ENCODE measurements around the gene ULBP2. TPM values are rescaled to one million over a fixed set of nuclear protein-coding genes. Genes with fewer than 3 reads are reported as not detected.

The ULBP2 gene, protein sequence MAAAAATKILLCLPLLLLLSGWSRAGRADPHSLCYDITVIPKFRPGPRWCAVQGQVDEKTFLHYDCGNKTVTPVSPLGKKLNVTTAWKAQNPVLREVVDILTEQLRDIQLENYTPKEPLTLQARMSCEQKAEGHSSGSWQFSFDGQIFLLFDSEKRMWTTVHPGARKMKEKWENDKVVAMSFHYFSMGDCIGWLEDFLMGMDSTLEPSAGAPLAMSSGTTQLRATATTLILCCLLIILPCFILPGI
- polyA plus RNA-seq (ENCODE audit: insufficient read length in 3 of 3) = 1 to 10 TPM in 1 of 3 donors, under 1 TPM in 2; 0.72 to 1.0 (median 0.75) TPM
- long read RNA-seq, donor 1 = 0 reads
- long read RNA-seq, donor 2 = 0 reads
- long read RNA-seq, donor 3, partial matches to known transcripts = 0 of 3 reads
- long read RNA-seq, donor 3, other reads (novel, unspliced or antisense) = 0 of 3 reads
- long read RNA-seq, donor 4 = 0 reads
- long read RNA-seq, donor 5 = 0 reads
- long read RNA-seq, donor 6, partial matches to known transcripts = 0 of 2 reads
- long read RNA-seq, donor 6, other reads (novel, unspliced or antisense) = 0 of 2 reads
- long read RNA-seq, donor 7, partial matches to known transcripts = 0 of 1 reads
- long read RNA-seq, donor 7, other reads (novel, unspliced or antisense) = 0 of 1 reads
- long read RNA-seq, donor 8 = 0 reads
- long read RNA-seq, donor 9, partial matches to known transcripts = 0 of 1 reads
- long read RNA-seq, donor 9, other reads (novel, unspliced or antisense) = 0 of 1 reads
- long read RNA-seq, donor 10 = 0 reads
- long read RNA-seq, donor 11, partial matches to known transcripts = 0 of 1 reads
- long read RNA-seq, donor 11, other reads (novel, unspliced or antisense) = 0 of 1 reads
- long read RNA-seq, donor 12, partial matches to known transcripts = 0 of 1 reads
- long read RNA-seq, donor 12, other reads (novel, unspliced or antisense) = 0 of 1 reads
- long read RNA-seq, donor 13 = 0 reads
- long read RNA-seq, donor 14 = 0 reads
- long read RNA-seq, donor 15 = 0 reads
- long read RNA-seq, donor 16, partial matches to known transcripts = 0 of 1 reads
- long read RNA-seq, donor 16, other reads (novel, unspliced or antisense) = 0 of 1 reads

DNA sequence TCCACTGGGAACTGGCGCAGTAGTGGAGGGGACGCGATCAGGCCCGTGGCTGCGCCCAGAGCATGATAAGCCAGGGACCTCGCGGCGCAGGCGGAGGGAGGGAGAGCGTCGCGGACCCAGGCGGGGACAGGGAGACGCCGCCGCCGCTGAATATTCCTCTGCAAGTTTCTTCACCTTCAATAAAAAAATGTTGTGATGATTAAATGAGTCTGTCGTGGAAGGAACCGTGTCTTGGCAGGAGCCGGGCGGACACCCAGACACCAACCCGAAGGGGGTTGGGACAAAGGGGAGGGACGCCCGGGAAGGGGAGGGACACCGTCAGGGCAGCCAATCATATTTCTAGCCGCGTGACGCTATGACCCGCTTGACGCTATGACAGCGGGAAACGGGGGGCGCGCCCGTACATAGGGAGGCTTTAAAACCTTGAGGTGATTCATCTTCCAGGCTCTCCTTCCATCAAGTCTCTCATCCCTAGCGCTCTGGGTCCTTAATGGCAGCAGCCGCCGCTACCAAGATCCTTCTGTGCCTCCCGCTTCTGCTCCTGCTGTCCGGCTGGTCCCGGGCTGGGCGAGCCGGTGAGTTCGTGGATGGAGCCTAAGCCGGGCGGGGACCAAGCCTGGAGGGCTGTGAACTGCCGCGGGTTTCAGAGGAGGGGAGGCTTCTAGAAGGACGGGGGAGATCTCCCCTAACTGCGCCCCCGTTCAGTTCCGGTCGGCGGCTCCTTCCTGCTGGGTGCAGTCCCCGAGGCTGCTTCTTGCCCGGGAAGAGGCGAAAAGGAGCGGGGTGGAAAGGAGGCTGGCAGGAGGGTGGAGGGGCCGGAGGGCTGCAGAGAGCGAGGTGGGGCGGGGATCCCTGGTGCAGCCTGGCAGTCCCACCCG is at the start of gene ULBP2:
Gene ULBP2 (plus strand): TSS at position 432 of the 878 bp plus-strand sequence. CDS start 59 bp downstream, at position 491.
- DNase-seq (ENCODE audit: extremely low read depth in 1 of 11, low read depth in 9 of 11, low spot score in 4 of 11) = peak in 6 of 11 donors; percentile 63 to 80 (median 74)

DNA sequence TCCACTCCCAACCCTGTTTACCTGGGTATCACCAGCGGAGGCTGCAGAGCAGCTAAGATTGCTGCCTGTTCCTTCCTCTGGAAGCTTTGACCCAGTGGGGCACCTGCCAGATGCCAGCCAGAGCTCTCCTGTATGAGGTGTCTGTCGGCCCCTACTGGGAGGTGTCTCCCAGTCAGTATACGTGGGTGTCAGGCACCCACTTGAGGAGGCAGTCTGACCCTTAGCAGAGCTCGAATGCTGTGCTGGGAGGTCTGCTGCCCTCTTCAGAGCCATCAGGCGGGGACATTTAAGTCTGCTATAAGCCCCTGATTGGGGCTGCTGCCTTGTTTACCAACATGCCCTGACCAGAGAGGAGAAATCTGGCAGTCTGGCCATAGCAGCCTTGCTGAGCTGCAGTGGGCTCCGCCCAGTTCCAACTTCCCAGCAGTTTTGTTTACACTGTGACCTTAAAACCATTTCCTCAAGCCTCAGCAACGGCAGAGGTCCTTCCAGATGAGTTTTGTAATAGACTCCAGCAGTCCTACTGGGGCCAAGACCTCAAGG is 46.7 kb upstream of the ULBP2 start:
- peak in 1 of 11 donors; percentile 14 for DNase-seq (ENCODE audit: extremely low read depth in 1 of 11, low read depth in 9 of 11, low spot score in 4 of 11)

DNA sequence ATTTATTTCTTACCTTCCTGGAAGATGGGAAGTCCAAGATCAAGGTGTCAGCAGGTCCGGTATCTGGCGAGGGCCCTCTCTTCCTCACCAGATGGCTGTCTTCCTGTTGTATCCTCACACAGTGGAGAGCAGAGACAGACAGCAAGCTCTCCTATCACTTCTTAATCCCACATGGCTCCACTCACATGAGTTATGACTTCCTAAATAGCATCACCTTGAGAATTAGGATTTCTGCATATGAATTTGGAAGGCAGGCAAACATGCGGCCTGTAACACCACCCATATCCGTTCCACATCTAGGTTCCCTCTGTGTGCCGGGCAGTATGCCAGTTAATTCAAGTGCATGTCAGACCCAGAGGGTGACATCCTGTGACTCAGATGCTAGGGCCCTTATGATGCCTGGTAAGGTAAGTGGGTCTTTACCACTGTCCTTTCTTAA is 46.0 kb upstream of the ULBP2 start:
- DNase-seq (ENCODE audit: extremely low read depth in 1 of 11, low read depth in 9 of 11, low spot score in 4 of 11) = peak in 1 of 11 donors; percentile 20

DNA sequence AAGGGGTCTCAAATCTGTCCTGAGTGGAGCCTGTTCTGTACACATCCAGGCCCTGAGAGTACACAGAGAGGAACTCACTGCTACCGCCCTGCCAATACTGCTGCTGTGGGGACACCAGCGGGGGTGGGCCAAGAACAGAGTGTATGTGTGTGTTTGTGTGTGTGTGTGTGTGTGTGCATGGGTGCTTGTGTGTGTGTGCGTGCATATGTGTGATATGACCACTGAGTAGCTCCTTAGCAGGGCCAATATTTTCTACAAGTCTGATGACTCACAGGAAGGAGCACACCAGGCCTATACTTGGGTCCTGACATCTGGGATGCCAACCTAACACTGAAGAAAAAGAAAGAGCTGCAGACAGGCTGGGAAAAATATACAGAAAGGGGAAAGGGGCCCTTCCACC is 45.3 kb upstream of the ULBP2 start:
- DNase-seq (ENCODE audit: extremely low read depth in 1 of 11, low read depth in 9 of 11, low spot score in 4 of 11) = no peak

DNA sequence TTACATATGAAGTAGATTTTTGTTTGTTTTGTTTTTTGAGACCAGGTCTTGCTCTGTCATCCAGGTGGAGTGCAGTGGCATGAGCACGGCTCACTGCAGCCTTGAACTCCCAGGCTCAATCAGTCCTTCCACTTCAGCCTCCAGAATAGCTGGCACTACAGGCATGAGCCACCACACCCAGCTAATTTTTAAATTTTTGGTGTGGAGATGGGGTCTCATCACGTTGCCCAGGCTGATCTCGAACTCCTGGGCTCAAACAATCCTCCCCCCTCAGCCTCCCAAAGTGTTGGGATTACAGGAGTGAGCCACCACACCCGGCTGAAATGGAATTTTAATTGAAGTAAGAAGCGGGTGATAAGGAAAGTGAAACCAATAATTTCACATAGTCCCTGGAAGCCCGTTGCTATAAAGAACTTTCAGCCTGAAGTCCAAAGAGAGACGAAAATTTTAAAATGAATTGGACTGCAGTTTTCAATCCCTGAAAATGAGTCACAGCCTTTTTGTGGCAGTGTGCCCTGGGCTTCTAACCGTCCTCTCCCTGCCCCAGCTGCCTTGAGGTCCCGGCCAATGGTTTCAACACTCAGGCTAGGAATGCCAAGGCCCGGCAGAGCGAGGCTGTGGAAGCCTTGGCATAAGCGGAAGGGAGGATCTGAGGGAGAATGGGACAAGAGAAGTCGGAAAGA is 44.7 kb upstream of the ULBP2 start:
- DNase-seq (ENCODE audit: extremely low read depth in 1 of 11, low read depth in 9 of 11, low spot score in 4 of 11) = no peak

DNA sequence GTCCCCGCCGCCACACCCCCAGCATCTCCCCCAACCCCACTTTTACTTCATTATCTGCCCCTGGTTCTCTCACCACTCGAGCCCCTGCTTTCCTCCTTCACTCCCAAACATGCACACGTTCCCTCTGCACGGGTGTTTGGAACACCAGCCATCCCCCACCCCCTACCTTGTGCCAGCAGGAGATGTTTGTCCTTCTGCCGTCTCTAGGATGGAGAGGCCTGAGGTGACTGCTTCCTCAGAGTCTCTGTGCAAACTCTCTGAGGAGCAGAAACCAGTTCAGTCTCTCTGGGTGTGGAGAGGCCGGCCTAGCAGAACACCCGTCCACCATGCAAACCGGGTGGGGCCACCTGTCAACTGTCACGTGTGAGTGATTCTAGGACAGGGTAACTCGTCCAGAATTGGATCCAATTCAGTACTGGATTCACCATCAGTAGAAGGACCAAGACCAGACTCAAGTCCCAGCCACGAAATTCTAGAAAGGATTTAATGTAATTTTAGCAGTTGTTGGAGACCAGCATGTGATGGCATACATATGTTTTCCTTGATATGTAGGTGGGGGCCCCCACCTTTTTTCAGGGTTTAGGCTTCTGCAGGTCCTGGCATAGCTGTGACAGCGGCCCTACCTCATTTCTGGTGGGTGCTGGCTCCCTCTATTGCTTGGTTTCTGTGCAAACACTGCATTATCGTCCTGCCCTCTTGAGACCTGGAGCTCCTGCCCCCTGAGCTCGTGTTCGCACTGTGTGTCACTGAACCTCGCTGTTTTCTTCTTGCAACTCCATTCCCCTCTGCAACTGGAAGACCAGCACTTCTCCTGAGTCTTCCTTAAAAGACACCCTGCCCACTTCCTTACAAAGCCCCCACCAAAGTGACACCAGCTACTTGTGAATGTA is 43.7 kb upstream of the ULBP2 start, which contains the start of gene RAET1E:
Gene RAET1E (minus strand): TSS at position 259 of the 890 bp plus-strand sequence. CDS start 7,212 bp downstream, outside the sequence.
- no peak for DNase-seq (ENCODE audit: extremely low read depth in 1 of 11, low read depth in 9 of 11, low spot score in 4 of 11)

DNA sequence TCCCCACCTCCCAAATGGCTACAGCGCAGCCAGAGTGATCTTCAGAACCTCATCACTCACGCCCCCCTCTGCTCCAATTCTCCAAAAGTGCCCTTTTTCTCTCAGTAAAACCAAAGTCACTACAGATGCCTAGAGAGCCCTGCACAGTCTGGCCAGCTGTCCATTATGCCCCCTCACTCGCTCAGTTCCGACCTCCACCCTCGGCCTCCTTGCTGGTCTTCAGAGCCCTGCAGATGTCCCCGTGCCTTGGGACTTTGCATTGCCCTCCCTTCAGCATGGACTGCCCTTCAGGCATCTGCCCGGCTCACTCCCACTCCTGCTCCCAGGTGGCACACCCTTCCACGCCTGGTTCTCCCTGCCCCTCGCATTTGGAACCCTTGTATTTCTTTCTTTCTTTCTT is 42.8 kb upstream of the ULBP2 start:
- DNase-seq (ENCODE audit: extremely low read depth in 1 of 11, low read depth in 9 of 11, low spot score in 4 of 11) = no peak

DNA sequence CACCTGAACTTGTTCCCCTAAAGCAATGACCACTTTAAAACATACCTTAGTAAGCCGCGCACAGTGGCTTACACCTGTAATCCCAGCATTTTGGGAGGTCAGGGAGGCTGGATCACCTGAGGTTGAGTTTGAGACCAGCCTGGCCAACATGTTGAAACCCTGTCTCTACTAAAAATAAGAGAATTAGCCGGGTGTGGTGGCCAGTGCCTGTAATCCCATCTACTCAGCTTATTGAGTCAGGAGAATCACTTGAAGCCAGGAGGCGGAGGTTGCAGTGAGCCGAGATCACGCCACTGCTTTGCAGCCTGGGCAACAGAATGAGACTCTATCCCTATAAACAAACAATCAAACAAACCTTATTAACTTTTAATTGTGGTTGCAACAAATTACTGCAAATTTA is 42.3 kb upstream of the ULBP2 start:
- DNase-seq (ENCODE audit: extremely low read depth in 1 of 11, low read depth in 9 of 11, low spot score in 4 of 11) = no peak

DNA sequence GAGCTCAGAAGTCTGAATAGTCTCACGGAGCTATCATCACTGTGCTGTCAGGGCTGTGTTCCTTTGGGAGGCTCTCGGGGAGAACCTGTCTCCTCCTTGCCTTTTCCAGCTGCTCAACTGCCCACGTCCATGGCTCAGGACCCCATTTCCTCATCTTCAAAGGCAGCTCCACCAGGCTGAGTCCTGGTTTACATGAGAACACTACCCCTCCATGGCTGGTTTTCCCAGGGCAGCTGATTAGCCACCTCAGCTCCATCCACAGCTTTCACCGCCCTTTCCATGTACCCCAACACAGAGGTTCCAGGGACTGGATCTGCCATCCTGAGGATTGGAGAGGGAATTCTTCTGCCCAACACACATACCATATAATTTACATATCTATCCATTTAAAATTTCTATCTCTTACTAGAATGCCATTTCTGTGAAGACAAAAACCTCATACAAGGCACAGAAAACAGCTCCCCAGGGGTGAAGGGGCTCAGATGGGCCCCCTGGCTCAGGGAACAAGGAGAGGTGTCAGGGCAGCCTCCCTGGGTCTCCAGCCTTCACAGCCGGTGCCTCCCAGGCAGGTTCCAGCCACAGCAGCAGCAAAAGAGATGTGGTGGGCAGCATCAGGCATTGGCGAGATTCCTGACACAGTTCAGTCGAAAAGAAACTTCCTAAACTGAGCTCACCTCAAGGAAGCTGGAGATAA is 41.7 kb upstream of the ULBP2 start:
- DNase-seq (ENCODE audit: extremely low read depth in 1 of 11, low read depth in 9 of 11, low spot score in 4 of 11) = no peak

DNA sequence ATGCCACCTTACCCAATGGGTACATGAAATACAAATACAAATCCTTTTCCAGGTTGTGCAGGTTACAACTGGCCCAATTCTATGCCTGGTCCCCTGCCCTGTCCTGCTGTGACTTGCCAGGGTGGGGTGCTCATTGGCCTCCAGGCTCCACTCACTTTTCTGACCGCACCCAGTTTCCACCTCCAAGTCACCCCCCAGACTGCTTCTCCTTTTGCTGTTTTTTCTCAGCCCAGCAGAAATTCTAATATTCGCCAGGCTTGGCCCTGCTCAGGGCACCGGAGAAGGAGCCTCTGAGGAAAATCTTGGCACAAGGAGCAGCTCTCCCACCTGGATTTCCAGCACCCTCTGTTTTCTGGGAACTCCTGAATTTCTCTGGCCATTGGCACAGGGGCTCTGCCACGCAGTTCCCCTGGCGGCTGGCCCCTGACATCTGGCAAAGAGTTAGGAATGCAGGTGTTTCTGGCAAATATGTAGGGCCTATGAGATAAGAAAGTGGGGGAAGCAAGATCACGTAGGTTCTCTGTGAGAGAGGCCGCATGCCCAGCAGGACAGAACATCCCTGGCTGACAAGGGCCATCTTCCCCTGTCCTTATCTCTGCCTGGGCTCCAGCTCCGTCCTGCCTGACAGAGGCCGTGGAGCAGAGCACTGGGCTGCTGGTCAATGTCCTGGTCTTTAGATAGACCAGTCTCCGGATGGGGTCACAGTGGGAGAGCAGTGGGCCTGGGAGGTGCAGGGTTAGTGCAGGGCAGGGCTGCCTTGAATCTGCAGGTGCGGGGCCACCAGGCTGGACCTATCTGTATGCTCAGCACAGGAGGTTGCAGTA is 41.0 kb upstream of the ULBP2 start:
- no peak for DNase-seq (ENCODE audit: extremely low read depth in 1 of 11, low read depth in 9 of 11, low spot score in 4 of 11)

DNA sequence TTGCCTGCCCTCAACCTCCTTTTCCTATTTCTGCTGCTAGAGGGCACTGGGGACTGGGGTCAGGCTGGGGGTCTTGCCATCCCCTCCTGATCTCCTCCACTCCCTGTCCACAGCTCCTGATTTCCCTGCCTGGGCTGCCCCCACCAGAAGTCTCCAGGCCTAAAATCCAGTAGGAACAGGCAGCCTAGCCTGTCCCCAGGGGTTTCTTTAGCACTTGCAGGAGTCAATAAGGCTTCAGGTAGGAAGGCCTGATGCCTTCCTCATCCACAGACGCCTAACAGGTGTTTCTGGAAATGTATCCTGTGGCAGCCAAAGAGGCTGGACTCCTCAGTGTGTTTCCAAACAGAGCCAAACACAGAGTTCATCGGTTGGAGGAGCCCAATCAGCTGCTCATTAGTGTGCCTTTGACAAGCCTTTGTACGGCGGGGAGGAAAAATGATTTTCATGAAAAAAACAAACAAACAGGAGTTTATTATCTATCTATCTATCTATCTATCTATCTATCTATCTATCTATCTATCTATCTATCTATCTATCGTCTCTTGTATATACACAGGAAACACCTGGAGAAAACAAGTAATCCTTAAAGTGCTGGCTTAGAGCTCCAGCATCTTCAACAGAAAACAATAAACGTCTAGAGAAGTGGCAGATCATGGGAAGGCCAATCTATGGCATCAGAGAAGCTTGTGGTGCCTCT is 40.2 kb upstream of the ULBP2 start:
- DNase-seq (ENCODE audit: extremely low read depth in 1 of 11, low read depth in 9 of 11, low spot score in 4 of 11) = no peak

DNA sequence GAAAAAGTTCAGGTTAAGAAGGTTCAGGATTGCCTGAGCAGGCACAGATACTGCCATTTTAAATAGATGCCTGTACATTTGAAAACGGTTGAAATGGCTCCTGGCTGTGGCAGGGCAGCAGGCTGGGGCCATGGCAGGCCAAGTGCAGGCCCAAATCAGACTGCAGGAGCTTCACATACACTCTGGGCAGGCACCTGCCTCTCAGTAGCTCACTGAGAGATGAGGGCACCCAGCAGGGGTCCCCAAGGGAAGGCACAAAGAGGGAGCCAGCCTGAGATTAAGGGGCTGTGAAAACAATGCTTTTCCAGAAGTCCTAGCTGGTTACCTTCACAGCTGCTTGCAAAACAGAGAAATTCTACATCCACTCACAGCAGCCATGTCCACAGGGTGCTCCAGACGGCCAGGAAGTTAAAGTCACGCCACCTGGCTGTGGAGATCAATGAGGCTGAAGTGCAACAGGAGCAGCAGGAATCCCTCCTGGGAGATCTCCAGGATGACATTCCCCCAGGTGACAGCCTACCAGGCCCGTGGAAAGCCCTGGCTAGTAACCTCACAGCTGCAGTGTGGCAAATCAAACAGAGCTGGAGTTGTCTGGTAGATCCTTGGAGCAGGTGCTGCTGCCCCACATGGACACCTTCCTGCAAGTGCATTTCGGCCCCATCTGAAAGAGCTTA is 37.7 kb upstream of the ULBP2 start:
- no peak for DNase-seq (ENCODE audit: extremely low read depth in 1 of 11, low read depth in 9 of 11, low spot score in 4 of 11)

DNA sequence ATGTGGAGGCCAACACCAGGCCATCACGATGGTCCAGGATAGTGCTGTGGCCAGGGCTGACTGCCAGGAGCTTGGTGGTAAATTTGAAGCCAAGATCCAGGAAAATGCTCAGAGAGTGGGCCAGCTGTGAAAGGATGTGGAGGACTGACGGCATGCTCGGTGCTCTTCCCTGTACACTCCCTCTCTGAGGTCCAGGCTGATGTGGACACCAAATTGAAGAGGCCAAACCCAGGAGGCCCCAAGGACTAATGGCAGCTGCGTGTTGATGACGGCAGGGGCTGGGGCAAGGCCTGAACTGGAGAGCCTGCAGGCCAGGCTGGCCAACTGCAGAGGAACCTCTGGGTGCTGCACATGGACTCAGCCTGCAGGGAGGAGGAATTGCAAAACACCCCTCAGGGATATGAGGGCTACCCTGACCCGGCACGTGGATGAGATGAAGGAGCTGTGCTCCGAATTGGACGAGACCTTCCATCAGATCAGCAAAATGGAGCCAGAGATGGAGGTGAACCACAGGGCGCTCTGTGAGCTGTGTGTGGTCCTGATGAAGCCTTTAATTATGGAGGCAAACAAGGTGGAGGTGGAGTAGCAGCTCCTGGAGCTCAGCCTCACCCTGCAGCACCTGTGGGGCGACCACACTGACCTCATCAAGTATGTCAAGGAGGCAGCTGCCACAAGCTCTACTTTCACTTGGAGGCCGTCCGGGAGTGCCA is 37.0 kb upstream of the ULBP2 start:
- no peak for DNase-seq (ENCODE audit: extremely low read depth in 1 of 11, low read depth in 9 of 11, low spot score in 4 of 11)
